GM08714 (cell line): ENCODE data around the gene UNC5C.

ENCODE experiments used
- H3K4me3 ChIP-seq: fragments of 200-500 bp; sonication (Bioruptor generic); 2 replicates; pipeline ENCODE4 v1.5.1; 2014; ENCODE audit warnings: mild to moderate bottlenecking, low read length, inconsistent platforms
- ZNF274 ChIP-seq: IDR thresholded peaks from 2 replicates; pipeline ENCODE4 v1.6.1; 2012; ENCODE audit warnings: mild to moderate bottlenecking, low read depth, low read length

The UNC5C gene

GRCh38 chr4:95551653-95552052 is 2.9 kb upstream of the UNC5C start:
- no peak for TF ChIP-seq ZNF274
- H3K4me3 ChIP-seq = no peak overlapping the region

GRCh38 chr4:95550115-95550987 is 1.6 kb upstream of the UNC5C start:
- peak overlapping the region; percentile 56; the same call in 1 of the 2 replicates for H3K4me3 ChIP-seq
- TF ChIP-seq ZNF274 = no peak

GRCh38 chr4:95549246-95550114 is 707 bp upstream of the UNC5C start:
- TF ChIP-seq ZNF274 = no peak
- peak overlapping the region; percentile 56 for H3K4me3 ChIP-seq

GRCh38 chr4:95547715-95548471 is 880 bp downstream of the UNC5C start:
- peak overlapping the region; percentile 56 for H3K4me3 ChIP-seq
- no peak for TF ChIP-seq ZNF274

- TF ChIP-seq ZNF274 = no peak
- peak overlapping the region; percentile 56; the same call in 1 of the 2 replicates for H3K4me3 ChIP-seq
Observed at GRCh38 chr4:95546866-95547714, 1.7 kb downstream of the UNC5C start.

GRCh38 chr4:95546221-95546620 is 2.6 kb downstream of the UNC5C start:
- no peak for TF ChIP-seq ZNF274
- H3K4me3 ChIP-seq = peak overlapping the region; percentile 56; the same call in 1 of the 2 replicates

GRCh38 chr4:95545546-95545945 is 3.2 kb downstream of the UNC5C start:
- TF ChIP-seq ZNF274 = no peak
- H3K4me3 ChIP-seq = no peak overlapping the region; the same call in 1 of the 2 replicates

GRCh38 chr4:95544113-95545103 is 4.4 kb downstream of the UNC5C start:
- no peak overlapping the region; the same call in 1 of the 2 replicates for H3K4me3 ChIP-seq
- TF ChIP-seq ZNF274 = no peak

- no peak overlapping the region for H3K4me3 ChIP-seq
- no peak for TF ChIP-seq ZNF274
Observed at GRCh38 chr4:95541889-95542607, 6.7 kb downstream of the UNC5C start.

- TF ChIP-seq ZNF274 = no peak
- H3K4me3 ChIP-seq = no peak overlapping the region
Observed at GRCh38 chr4:95541094-95541493, 7.7 kb downstream of the UNC5C start.

GRCh38 chr4:95540227-95540626 is 8.5 kb downstream of the UNC5C start:
- TF ChIP-seq ZNF274 = no peak
- H3K4me3 ChIP-seq = no peak overlapping the region

GRCh38 chr4:95539106-95539505 is 9.7 kb downstream of the UNC5C start:
- no peak overlapping the region for H3K4me3 ChIP-seq
- no peak for TF ChIP-seq ZNF274
